IPS-18a (cell line): ENCODE data around the gene DCUN1D2.

Experiments
- H3K27ac ChIP-seq: one replicate; pipeline ENCODE4 v1.5.1; 2013; ENCODE audit warnings: low read length
- H3K27me3 ChIP-seq: one replicate; pipeline ENCODE4 v1.6.1; 2013; ENCODE audit warnings: mild to moderate bottlenecking, low read length; ENCODE audit not compliant: control insufficient read depth, insufficient read depth
- H3K36me3 ChIP-seq: one replicate; pipeline ENCODE4 v1.6.1; 2013; ENCODE audit warnings: low read depth, low read length; ENCODE audit not compliant: control insufficient read depth
- H3K4me1 ChIP-seq: one replicate; pipeline ENCODE4 v1.6.1; 2013; ENCODE audit warnings: low read depth, low read length; ENCODE audit not compliant: control insufficient read depth
- H3K4me3 ChIP-seq: one replicate; pipeline ENCODE4 v1.5.1; 2013; ENCODE audit warnings: low read length
- H3K9ac ChIP-seq: one replicate; pipeline ENCODE4 v1.6.1; 2013; ENCODE audit warnings: mild to moderate bottlenecking, low read length, moderate library complexity
- H3K9me3 ChIP-seq: one replicate; pipeline ENCODE4 v1.6.1; 2013; ENCODE audit warnings: low read depth, low read length; ENCODE audit not compliant: control insufficient read depth

Gene DCUN1D2

DNA sequence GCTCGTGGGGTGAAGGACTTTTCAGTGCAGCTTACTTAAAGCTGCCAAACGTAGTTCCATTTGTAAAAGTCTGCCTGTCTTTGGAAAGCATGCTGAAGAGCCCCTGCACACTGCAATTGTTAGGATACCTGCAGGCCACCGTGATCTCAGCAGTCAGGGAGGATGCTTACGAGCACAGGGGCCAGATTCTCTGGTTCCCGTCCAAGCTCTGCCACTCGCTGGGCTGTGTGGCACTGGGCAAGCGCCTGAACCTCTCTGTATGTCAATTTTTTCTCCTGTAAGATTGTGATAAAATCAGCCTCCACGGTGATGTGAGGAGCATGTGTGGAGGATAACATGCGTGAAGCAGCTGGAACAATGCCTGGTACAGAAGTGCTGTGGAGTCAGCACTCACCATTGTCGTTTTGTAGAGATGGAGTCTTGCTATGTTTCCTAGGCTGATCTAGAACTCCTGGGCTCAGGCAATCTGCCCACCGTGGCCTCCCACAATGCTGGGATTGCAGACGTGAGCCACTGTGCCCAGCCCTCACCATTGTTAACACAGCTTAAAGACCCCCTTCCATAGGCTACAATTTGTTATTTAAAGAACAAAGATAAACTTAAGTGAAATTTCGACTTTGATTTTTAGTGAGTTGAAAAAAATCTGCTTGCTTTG is 40.7 kb downstream of the DCUN1D2 start:
- no peak overlapping the region for H3K9ac ChIP-seq
- H3K4me3 ChIP-seq = no peak overlapping the region
- no peaks in the 10 kb centered on the region for H3K9me3 ChIP-seq
- H3K27ac ChIP-seq = no peak overlapping the region
- no peaks in the 10 kb centered on the region for H3K27me3 ChIP-seq
- peaks cover 9% of the 10 kb centered on the region for H3K36me3 ChIP-seq
- H3K4me1 ChIP-seq = no peaks in the 10 kb centered on the region

DNA sequence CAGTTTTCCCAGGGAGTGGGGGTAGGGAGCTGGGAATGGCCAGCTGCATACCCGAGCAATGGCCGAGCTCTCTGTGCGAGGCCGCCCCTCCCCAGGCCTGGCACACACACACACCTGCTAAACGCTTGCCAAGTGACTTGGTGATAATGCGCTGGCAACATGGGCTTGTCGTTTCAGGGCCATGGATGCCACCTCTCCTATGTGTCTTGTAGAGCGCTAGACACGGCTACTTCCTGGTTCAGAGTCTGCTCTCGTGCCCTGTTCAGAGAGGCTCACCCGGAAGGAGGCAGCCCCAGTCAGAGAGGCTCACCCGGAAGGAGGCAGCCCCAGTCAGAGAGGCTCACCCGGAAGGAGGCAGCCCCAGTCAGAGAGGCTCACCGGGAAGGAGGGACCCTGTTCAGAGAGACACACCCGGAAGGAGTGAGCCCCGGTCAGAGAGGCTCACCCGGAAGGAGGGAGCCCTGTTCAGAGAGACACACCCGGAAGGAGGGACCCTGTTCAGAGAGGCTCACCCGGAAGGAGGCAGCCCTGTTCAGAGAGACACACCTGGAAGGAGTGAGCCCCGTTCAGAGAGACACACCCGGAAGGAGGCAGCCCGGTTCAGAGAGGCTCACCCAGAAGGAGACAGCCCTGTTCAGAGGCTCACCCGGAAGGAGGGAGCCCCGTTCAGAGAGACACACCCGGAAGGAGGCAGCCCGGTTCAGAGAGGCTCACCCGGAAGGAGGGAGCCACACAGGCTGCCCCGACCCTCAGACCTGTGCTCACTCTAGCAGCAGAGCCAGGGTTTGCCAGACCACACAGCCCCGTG is 41.4 kb downstream of the DCUN1D2 start:
- Histone ChIP-seq H3K27me3 (no peaks in the 10 kb centered on the region), H3K4me1 (no peaks in the 10 kb centered on the region), H3K9ac (no peak overlapping the region), H3K36me3 (peaks cover 6% of the 10 kb centered on the region), H3K27ac (no peak overlapping the region), H3K9me3 (no peaks in the 10 kb centered on the region), H3K4me3 (no peak overlapping the region)

DNA sequence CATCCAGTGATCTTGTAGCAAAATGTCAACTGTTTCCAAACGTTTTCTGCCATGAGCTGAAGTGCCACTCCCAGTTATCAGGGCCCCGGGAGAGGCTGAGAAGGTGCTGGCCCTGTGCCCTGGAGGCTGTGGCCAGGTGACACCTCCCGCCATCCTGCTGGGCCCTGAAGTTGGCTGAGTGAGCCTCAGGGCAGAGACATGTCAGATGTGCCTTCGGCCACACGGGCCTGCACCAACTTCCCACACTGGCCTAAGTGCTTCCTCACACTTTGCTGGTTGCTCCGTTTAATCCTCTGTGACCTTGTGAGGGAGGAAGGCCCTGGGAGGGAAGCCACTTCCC is 42.0 kb downstream of the DCUN1D2 start:
- Histone ChIP-seq H3K27me3 (no peaks in the 10 kb centered on the region), H3K9me3 (no peaks in the 10 kb centered on the region), H3K36me3 (no peaks in the 10 kb centered on the region), H3K4me1 (no peaks in the 10 kb centered on the region), H3K9ac (no peak overlapping the region), H3K27ac (no peak overlapping the region), H3K4me3 (no peak overlapping the region)

DNA sequence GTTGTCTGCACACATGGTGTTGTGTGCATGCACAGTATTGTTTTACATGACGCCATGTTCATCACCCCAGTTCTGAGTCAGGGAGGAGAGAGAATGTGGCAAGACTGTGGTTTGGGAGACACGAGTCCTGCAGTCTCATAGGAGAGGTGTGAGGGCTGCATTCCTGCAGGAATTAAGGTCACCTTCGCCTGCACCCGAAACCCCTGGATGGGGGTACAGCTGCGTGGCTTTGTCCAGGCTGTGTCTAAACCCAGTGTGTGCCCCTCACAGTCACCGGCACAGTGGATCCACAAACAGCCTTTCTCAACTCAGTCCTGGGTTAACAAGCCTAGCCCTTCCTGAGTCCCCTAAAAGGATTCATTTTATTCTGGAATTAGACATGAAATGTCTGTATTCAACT is 42.9 kb downstream of the DCUN1D2 start:
- no peaks in the 10 kb centered on the region for H3K36me3 ChIP-seq
- H3K4me1 ChIP-seq = no peaks in the 10 kb centered on the region
- H3K27ac ChIP-seq = no peak overlapping the region
- no peaks in the 10 kb centered on the region for H3K27me3 ChIP-seq
- no peaks in the 10 kb centered on the region for H3K9me3 ChIP-seq
- H3K9ac ChIP-seq = no peak overlapping the region
- H3K4me3 ChIP-seq = no peak overlapping the region

DNA sequence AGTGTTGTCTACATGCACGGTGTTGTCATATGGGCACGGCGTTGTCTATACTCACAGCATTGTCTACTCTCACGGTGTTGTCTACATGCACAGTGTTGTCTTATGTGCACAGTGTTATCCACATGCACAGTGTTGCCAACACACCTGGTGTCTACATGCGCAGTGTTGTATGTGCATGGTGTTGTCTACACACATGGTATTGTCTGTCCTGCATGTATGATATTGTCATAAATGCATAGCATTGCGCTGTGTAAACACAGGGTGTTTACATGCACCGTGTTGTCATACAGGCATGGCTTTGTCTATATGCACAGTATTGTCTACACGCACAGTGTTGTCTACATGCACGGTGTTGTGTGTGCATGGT is 44.0 kb downstream of the DCUN1D2 start:
- no peak overlapping the region for H3K27ac ChIP-seq
- H3K36me3 ChIP-seq = no peaks in the 10 kb centered on the region
- H3K9me3 ChIP-seq = no peaks in the 10 kb centered on the region
- H3K9ac ChIP-seq = no peak overlapping the region
- H3K27me3 ChIP-seq = no peaks in the 10 kb centered on the region
- H3K4me1 ChIP-seq = no peaks in the 10 kb centered on the region
- no peak overlapping the region for H3K4me3 ChIP-seq

DNA sequence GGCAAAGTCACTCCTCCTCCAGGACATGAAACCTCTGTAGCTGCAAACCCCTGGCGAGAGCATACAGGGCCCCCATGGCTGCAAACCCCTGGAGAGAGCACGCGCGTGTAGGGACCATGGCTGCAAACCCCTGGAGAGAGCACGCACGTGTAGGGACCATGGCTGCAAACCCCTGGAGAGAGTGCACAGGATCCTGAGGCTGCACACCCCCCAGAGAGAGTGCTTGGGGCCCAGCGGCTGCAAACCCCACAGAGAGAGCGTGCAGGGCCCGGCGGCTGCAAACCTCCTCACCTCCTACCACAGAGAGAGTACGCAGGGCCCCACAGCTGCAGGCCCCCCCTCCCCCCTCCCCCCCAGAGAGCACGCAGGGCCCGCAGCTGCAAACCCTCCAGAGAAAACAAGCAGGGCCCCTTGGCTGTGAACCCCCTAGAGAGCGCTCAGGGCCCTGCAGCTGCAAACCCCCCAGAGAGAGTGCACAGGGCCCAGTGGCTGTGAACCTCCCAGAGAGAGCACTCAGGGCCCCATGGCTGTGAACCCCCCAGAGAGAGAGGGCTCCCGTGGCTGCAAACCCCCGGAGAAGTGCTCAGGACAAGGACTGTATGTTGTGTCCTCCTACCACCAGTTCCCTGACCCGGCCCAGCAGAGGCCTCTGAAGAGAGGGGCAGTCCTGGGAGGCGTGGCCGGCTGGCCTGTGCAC is 44.6 kb downstream of the DCUN1D2 start:
- H3K4me3 ChIP-seq = no peak overlapping the region
- no peaks in the 10 kb centered on the region for H3K4me1 ChIP-seq
- no peak overlapping the region for H3K27ac ChIP-seq

DNA sequence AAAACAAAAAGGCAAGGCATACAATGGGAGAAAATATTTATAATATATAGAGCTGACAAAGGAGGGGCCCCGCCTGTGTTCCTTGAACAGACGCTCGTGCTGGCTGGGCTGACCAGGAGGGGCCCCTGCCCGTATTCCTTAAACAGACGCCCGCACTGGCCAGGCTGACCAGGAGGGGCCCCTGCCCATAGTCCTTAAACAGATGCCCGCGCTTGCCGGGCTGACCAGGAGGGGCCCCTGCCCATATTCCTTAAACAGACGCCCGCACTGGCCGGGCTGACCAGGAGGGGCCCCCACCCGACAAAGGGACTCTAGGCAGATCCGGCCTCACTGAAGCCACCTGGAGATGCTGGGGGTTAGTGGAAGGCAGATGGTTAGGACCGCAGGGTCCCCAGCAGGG is 46.5 kb downstream of the DCUN1D2 start:
- Histone ChIP-seq H3K4me1 (no peaks in the 10 kb centered on the region), H3K4me3 (no peak overlapping the region), H3K9me3 (no peaks in the 10 kb centered on the region), H3K9ac (no peak overlapping the region), H3K27me3 (no peaks in the 10 kb centered on the region), H3K36me3 (no peaks in the 10 kb centered on the region), H3K27ac (no peak overlapping the region)

More for the DNA sequence above, 44.6 kb downstream of the DCUN1D2 start:
- Histone ChIP-seq H3K36me3 (no peaks in the 10 kb centered on the region), H3K9me3 (no peaks in the 10 kb centered on the region), H3K9ac (no peak overlapping the region), H3K27me3 (no peaks in the 10 kb centered on the region)

DNA sequence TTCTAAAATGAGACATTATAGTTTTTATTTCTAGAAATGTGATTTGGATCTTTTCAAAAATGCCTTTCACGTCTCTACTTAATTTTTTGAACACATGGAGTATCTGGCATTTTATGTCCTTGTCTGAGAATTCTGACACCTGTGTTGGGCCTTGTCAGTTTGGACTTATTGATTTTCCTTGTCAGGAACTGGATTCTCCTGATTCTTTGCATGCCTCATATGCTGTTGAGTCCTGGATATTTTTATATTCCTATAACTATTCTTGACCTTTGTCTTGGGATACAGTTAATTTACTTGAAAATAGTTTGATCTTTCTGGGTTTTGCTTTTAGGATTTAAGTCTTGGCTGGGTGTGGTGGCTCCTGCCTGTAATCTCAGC is 47.5 kb downstream of the DCUN1D2 start:
- no peaks in the 10 kb centered on the region for H3K4me1 ChIP-seq
- H3K9me3 ChIP-seq = no peaks in the 10 kb centered on the region
- H3K9ac ChIP-seq = no peak overlapping the region
- H3K27me3 ChIP-seq = no peaks in the 10 kb centered on the region
- no peak overlapping the region for H3K4me3 ChIP-seq
- no peaks in the 10 kb centered on the region for H3K36me3 ChIP-seq
- no peak overlapping the region for H3K27ac ChIP-seq

DNA sequence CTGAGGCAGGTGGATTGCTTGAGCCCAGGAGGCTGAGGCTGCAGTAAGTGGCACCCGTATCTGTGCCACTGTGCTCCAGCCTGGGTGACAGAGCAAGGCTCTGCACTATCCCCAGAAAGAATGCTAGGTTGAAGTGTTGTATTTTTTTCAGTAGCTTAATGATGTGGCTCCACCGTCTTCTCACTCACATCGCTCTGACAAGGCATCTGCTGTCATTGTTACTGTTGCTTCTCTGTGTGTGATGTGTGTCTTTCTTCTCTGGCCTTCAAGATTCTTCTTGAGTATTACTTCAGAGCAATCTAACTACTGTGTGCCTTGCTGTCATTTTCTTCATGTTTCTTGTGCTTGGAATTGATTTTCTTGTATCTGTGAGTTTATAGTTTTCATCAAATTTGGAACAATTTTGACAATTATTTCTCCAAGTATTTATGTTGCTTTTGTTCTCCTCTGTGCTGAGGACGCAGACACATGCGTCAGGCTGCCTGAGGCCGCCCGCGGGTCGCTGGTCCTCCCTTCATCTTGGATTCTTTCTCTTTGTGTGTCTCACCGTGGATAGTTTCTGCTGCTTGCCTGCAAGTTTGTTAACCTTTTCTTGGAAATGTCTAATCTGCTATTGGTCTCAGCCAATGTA is 48.0 kb downstream of the DCUN1D2 start:
- no peak overlapping the region for H3K9ac ChIP-seq
- H3K27ac ChIP-seq = no peak overlapping the region
- no peaks in the 10 kb centered on the region for H3K4me1 ChIP-seq
- H3K36me3 ChIP-seq = no peaks in the 10 kb centered on the region
- H3K4me3 ChIP-seq = no peak overlapping the region
- no peaks in the 10 kb centered on the region for H3K9me3 ChIP-seq
- H3K27me3 ChIP-seq = no peaks in the 10 kb centered on the region

DNA sequence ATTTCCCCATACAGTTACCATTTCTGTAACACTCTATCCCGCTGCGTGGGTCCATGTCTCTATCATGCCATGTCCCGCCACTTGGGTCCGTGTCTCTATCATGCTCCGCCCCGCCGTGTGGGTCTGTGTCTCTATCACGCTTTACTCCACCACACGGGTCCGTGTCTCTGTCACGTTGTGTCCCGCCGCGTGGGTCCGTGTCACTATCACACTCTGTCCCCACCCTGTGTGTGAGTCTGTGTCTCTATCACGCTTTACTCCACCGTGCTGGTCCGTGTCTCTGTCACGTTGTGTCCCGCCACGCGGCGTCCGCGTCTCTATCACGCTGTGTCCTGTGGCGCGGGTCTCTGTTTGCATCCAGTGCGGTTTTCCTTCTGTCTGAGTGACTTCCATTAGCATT is 48.9 kb downstream of the DCUN1D2 start:
- no peaks in the 10 kb centered on the region for H3K27me3 ChIP-seq
- H3K27ac ChIP-seq = no peak overlapping the region
- H3K9me3 ChIP-seq = no peaks in the 10 kb centered on the region
- no peak overlapping the region for H3K9ac ChIP-seq
- no peak overlapping the region for H3K4me3 ChIP-seq
- H3K4me1 ChIP-seq = no peaks in the 10 kb centered on the region
- no peaks in the 10 kb centered on the region for H3K36me3 ChIP-seq

DNA sequence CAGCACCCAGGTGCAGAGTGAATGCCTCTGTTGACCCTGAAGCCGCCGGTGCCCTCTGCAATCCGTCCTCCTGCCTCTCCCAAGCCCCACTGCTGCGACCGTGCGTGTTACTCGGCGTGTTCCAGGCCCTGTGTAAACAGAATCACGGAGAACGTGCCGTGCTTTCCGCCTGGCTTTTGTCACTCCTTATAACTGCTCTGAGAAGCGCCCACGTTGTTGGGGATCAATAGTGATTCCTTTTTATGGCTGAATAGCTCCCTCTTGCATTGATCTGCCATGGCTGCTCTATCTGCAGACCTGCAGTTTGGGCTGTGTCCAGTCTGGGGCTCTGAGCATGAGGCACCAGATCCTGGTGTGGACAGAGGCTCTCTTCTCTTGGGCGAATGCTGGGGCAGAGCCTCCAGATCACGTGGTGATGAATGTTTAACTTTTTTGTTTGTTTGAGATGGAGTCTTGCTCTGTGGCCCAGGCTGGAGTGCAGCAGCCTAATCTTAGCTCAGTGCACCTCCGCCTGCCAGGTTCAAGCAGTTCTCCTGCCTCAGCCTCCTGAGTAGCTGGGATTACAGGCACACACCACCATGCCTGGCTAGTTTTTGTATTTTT is 53.0 kb downstream of the DCUN1D2 start:
- Histone ChIP-seq H3K9ac (no peak overlapping the region), H3K4me3 (no peak overlapping the region), H3K9me3 (no peaks in the 10 kb centered on the region), H3K27me3 (no peaks in the 10 kb centered on the region), H3K36me3 (no peaks in the 10 kb centered on the region), H3K4me1 (no peaks in the 10 kb centered on the region), H3K27ac (no peak overlapping the region)
